RCC 7860 (cell line): ENCODE data around the gene RUNX1.

ENCODE experiments used
- DNase-seq: peaks from one replicate; pipeline ENCODE4 v3.0.0-alpha.2; 2015; ENCODE audit warnings: low spot score
- FAIRE-seq: peaks from 2 replicates; lab custom pipeline; 2012; peaks lifted over from hg19 to GRCh38; lab: Jason Lieb, UNC

The RUNX1 gene

DNA sequence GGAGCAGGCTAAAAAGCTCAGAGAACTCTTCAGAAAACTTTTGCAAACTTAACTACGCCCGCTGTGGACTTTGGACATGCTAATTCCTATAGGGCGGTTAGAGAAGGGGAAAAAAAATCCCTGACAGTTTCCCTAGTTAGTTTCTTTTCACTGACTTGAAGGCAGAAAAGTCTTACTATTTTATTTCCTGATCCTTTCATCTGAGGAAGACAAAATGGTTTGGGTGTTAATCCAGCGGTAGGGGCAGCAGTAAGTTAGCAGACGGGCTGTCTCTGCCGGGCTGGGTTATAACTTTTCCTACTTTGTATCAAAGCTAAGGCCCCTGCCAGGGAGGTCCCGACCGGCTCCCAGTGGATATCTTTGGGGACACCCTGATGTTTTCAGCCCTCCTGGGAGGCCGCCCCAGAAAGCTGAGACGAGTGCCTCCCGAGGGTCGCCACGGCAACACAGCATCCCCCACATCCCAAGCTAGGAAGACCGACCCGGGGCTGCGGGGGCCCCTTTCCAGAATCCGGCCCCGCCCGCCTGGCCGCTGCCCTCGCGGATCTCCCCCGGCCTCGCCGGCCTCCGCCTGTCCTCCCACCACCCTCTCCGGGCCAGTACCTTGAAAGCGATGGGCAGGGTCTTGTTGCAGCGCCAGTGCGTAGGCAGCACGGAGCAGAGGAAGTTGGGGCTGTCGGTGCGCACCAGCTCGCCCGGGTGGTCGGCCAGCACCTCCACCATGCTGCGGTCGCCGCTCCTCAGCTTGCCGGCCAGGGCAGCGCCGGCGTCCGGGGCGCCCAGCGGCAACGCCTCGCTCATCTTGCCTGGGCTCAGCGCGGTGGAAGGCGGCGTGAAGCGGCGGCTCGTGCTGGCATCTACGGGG, 162.6 kb downstream of the RUNX1 start:
- FAIRE-seq (no peak), DNase-seq (peak; percentile 22)

DNA sequence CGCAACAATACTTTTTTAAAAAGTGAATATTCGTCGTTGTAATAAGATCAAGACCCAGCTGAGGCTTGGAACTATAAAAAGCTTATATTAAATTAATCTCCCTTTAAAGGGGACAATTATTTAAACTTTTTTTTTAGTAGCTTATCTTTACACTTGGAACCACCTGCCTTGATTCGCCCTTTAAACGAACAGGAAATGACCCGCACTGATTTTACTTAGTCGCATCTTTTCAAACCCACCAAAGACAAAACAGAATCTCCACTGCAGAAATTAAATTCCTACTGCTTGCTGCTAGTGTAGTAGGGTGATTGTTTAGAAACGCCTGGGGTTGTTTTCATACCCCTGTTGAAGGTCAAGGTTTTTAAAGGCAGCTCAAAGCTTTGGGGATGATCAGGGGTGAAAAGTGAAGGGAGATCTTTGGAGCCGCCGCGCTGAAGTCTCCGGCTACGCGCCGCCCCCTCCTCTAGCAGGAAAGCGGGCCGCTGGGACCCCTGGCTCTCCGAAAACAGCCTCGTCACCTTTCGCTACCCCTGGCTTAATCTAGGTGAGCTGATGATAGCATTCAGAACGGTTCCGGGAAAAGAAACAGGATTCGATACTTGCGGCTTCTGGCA, 163.4 kb downstream of the RUNX1 start:
- FAIRE-seq, result peak; percentile 16
- no peak for DNase-seq

- FAIRE-seq, result no peak
- no peak for DNase-seq
These were observed 164.0 kb downstream of the RUNX1 start for GRCh38 chr21:34885125-34885524.

DNA sequence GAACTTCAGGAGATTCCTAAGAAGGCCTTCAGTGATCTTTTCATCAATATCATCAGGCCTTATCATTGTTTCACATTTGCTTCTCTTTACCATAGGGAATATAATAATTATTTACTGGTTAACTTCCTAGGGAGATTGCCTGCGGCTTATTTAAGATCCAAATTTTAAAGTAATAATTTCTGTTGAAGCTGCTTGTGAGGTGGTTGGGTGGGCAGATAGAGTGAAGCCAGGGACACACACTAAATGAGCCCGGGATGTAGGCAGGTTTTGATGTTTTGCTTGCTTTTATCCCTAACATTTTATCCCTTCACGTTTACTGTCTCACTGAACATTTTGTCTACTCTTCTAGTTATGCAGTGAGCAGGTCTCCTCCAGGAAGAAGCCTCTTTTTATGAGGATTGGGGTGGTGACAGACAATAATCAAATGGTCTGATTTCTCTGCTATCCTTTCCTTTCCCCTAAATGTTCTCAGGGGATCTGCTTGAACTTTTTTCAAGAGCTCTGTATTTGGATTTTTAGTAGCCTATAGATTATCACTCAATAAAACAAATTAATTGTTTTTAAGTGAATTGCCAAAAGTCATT, 164.7 kb downstream of the RUNX1 start:
- no peak for DNase-seq

DNA sequence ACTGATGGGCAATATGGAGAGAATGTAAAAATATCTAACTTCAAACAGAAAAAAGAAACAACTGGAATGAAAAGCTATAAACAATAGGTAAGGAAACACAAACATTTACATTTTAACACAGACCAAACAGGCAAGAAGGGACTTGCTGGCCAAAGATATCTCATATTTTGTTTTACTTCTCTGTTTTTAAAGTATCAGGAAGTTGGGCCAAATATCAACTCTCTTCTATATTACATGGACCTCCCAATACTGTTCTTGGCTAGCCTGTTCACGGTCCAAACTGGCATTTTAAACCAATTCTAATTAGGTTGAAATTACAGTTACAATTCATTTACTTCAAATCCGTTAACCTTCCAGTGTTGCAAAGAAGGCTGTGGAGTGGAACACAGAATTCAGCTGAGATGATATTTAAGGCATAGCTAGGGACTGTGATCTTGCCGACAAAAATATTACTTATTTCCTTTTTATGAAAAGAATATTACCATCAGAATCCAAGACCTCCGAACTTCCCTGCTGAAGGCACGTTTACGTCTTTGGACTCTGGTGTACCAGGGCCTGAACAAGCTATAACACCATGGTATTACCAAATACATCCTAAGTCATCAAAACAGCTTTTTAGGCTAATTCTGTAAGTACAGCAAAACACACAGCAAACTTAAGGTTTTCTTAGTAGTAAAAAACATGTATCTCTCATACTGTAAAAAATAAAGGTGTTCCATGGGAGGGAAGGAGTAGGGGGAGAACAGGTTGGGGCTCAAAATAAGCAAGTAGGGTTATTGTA, 165.4 kb downstream of the RUNX1 start:
- DNase-seq, result no peak
- FAIRE-seq, result no peak

More for the DNA sequence above, 164.7 kb downstream of the RUNX1 start:
- no peak for FAIRE-seq

- peak; percentile 72 for FAIRE-seq
These were observed 166.4 kb downstream of the RUNX1 start for GRCh38 chr21:34882719-34883131.

GRCh38 chr21:34881839-34882371, 167.2 kb downstream of the RUNX1 start:
- FAIRE-seq, result peak; percentile 96
- DNase-seq, result peak; percentile 92

More at GRCh38 chr21:34882719-34883131, 166.4 kb downstream of the RUNX1 start:
- DNase-seq, result peak; percentile 45

- FAIRE-seq, result no peak
- peak; percentile 75 for DNase-seq
These were observed 167.7 kb downstream of the RUNX1 start for GRCh38 chr21:34881421-34881820.

DNA sequence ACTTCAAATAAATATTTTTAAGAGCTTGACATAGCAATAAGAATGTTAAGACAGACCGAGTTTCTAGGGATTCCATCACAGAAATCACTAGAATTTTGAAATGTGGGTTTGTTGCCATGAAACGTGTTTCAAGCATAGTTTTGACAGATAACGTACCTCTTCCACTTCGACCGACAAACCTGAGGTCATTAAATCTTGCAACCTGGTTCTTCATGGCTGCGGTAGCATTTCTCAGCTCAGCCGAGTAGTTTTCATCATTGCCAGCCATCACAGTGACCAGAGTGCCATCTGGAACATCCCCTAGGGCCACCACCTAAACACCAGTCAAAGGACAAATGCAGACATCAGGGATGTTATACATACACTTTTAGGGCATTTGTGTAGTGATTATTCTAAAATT, 168.7 kb downstream of the RUNX1 start:
- DNase-seq (no peak), FAIRE-seq (no peak)

GRCh38 chr21:34878940-34879339, 170.2 kb downstream of the RUNX1 start:
- DNase-seq (no peak), FAIRE-seq (no peak)

GRCh38 chr21:34878501-34878900, 170.6 kb downstream of the RUNX1 start:
- no peak for FAIRE-seq

GRCh38 chr21:34877485-34878128, 171.5 kb downstream of the RUNX1 start:
- no peak for DNase-seq
- FAIRE-seq, result no peak

More at GRCh38 chr21:34878501-34878900, 170.6 kb downstream of the RUNX1 start:
- no peak for DNase-seq

GRCh38 chr21:34875830-34876229, 173.3 kb downstream of the RUNX1 start:
- no peak for FAIRE-seq
- DNase-seq, result no peak

GRCh38 chr21:34874684-34875513, 174.2 kb downstream of the RUNX1 start:
- DNase-seq, result no peak
- no peak for FAIRE-seq

DNA sequence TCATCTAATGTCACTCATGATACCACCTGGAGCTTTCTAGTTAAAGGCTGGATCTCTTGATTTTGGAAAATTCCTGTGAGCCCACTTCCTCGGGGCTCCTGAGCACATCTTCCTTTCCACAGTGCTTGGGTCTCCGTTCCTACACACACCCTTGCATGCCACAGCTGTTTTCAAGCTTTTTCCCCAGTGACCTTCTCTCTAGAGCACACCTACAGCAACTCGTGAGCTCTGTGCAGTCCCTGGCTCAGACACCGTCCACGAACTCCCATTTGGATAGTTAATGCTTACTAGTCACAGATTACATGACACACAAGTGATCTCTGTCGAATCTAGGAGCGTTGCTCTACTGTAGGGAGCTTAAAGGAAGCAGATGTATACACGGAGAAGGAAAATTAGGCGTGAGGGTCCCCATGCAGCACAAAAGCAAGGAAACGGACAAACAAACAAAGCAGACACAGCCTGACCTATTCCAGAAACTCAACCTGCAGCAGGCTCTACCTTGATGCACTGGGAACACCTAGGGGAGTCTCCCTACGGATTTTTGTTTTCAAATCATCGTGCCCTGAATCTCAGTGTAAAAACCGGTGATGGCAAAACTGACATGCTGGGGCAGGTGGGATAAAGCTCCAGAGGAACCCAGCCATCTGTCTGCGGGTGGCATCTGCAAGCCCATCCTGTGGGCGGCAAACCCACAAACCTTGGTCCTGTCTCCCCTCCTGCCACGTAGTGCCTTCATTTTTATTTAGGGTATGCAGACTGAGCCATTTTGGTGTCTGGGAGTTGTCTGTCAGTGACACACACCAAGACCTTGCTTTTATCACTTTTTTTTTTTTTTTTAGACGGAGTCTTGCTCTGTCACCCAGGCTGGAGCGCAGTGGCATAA, 177.8 kb downstream of the RUNX1 start:
- FAIRE-seq (no peak), DNase-seq (no peak)

DNA sequence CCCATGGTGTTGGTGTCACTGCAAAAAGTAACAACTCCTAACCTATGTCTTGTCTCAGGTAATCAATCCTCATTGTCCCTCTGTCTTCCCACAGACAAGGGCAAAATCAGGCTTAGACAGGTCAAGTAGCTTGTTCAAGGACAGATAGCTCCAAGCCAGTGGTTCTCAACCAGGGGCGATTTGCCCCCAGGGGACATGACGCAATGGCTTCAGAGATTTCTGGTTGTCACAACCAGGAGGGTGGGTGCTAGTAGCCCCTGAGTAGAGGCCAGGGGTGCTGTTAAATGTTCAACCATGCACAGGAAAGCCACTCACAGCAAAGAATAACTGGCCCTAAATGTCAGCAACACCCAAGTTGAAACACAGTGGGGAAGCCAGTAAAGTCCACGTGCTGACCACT, 178.9 kb downstream of the RUNX1 start:
- DNase-seq (no peak), FAIRE-seq (no peak)

GRCh38 chr21:34869545-34869944, 179.6 kb downstream of the RUNX1 start:
- DNase-seq, result no peak
- no peak for FAIRE-seq

- DNase-seq, result no peak
- no peak for FAIRE-seq
These were observed 181.3 kb downstream of the RUNX1 start for GRCh38 chr21:34867785-34868184.
